Measurements from ENCODE around the gene NFKBIL1. TPM values are rescaled to one million over a fixed set of nuclear protein-coding genes. Genes with fewer than 3 reads are reported as not detected.

Gene NFKBIL1
- polyA plus RNA-seq, 2 of the 4 experiments (the other 2 are of a cell fraction): 5.2 to 9.0 TPM

GRCh38 chr6:31580438-31580740, 33.0 kb downstream of the NFKBIL1 start:
- no peak for ATAC-seq
- DNase-seq (ENCODE audit: low read depth in 1 of 2, low spot score in 1 of 2): no peak
- Histone ChIP-seq H3K27ac (peak overlapping the region; percentile 73 to 94; a peak in 4 of 6 replicates), H3K9me3 (no peaks in the 10 kb centered on the region), H3K4me3 (peak overlapping the region; percentile 63; the same call in 1 of the 3 replicates), H3K4me1 (peaks cover 6% of the 10 kb centered on the region; the same call in 1 of the 3 replicates), H3K4me2 (peak overlapping the region; percentile 86)
- CTCF ChIA-PET: interaction anchor here (0.6 to 18.3 kb wide), 15 partner anchors 11 to 200 kb away, joined by 3 to 338 read pairs (median 6); partner anchors contain the start of genes ATP6V1G2, LTA, NCR3 and NFKBIL1
- POLR2A ChIA-PET: interaction anchor here (1.0 to 1.2 kb wide), 2 partner anchors 38 to 235 kb away, joined by 3 read pairs; partner anchors contain the start of genes DDX39B, HSPA1A and HSPA1L
- TF ChIP-seq CHD4 (IDR thresholded peaks at IDR 0.05; ENCODE audit: borderline replicate concordance) (no peak), MAFK (IDR thresholded peaks at IDR 0.05; ENCODE audit: partially characterized antibody) (no peak)
- no peak for FAIRE-seq
- 70% methylated on average over 11 of the region's 11 CpGs for WGBS (ENCODE audit: missing lambda C conversion rate)

- H3K4me3 ChIP-seq: peak overlapping the region; percentile 63
- H3K4me1 ChIP-seq: peaks cover 6% of the 10 kb centered on the region; the same call in 1 of the 3 replicates
- H3K4me2 ChIP-seq: peak overlapping the region; percentile 86
- DNase-seq (ENCODE audit: low read depth in 1 of 2, low spot score in 1 of 2) (peak; percentile 64 to 68), FAIRE-seq (no peak), ATAC-seq (peak; percentile 94 to 99)
- ChIA-PET CTCF (interaction anchor here (0.6 to 18.3 kb wide), 17 partner anchors 11 to 200 kb away, joined by 3 to 338 read pairs (median 5); partner anchors contain the start of genes ATP6V1G2, LTA, NCR3 and NFKBIL1), POLR2A (interaction anchor here (0.8 to 1.0 kb wide), 2 partner anchors 18 to 234 kb away, joined by 3 to 4 read pairs; partner anchors contain the start of genes HSPA1A and HSPA1L)
- peak overlapping the region; percentile 73 to 94 for H3K27ac ChIP-seq
- no peaks in the 10 kb centered on the region for H3K9me3 ChIP-seq
- 7% methylated on average over 13 of the region's 62 CpGs for WGBS (ENCODE audit: missing lambda C conversion rate)
- TF ChIP-seq E2F6 (IDR thresholded peaks at IDR 0.05; ENCODE audit: borderline replicate concordance, low read depth): 0 out of 2 replicates have a peak, but pooled peaks have one; percentile 28
- TF ChIP-seq CTCF (IDR thresholded peaks at IDR 0.05): peak; percentile 84
- peak in 1 of 2 experiments; percentile 27; a peak in 1 of 5 replicates for TF ChIP-seq JUN (IDR thresholded peaks at IDR 0.05)
- TF ChIP-seq SMC3 (IDR thresholded peaks at IDR 0.05): peak; percentile 76
- TF ChIP-seq HMGXB4 (CRISPR knock-in tag; IDR thresholded peaks at IDR 0.05; ENCODE audit: borderline replicate concordance): no peak
- peak; percentile 22 to 58; a peak in 4 of 5 replicates for TF ChIP-seq RAD21 (conservative IDR thresholded peaks at IDR 0.05 in 1 of 2, IDR thresholded peaks at IDR 0.05 in 1 of 2)
- 0 out of 3 replicates have a peak, but pooled peaks have one; percentile 24 for TF ChIP-seq BCL3 (IDR thresholded peaks at IDR 0.05)
- TF ChIP-seq POLR2A (IDR thresholded peaks at IDR 0.05; ENCODE audit: low read length): peak; percentile 44
- TF ChIP-seq CHD4 (IDR thresholded peaks at IDR 0.05; ENCODE audit: borderline replicate concordance): no peak
- TF ChIP-seq PHF8 (IDR thresholded peaks at IDR 0.05; ENCODE audit: borderline replicate concordance, low read depth): peak; percentile 39; the same call in 1 of the 2 replicates
- no peak for TF ChIP-seq HES2 (IDR thresholded peaks at IDR 0.05)
- TF ChIP-seq MAX (IDR thresholded peaks at IDR 0.05): peak; percentile 79
These were observed 33.5 kb downstream of the NFKBIL1 start for GRCh38 chr6:31580807-31581433.
